ENCODE measurements around the gene PSD2. TPM values are rescaled to one million over a fixed set of nuclear protein-coding genes. Genes with fewer than 3 reads are reported as not detected.

PSD2 gene
- total and polyA plus RNA-seq, 2 of the 13 experiments (the other 11 are each of a cell fraction or from before 2014, with no cell fraction given) = 0.07 TPM; not detected in 1

- no peak for DNase-seq (ENCODE audit: low spot score)
- 23% methylated on average over 2 of the region's 5 CpGs for WGBS (ENCODE audit: low lambda C conversion rate)
- H4K20me1 ChIP-seq (ENCODE audit: insufficient read depth, low read length) = no peaks in the 10 kb centered on the region
- ChIA-PET CTCF (ENCODE audit: low intra/inter-chr PET ratio, low total read pairs) (no interaction called here), POLR2A (no interaction called here)
- no peak overlapping the region for H2AFZ ChIP-seq (ENCODE audit: low read length)
- no peak overlapping the region for H3K27ac ChIP-seq (ENCODE audit: extremely low read length, insufficient read depth, low read length)
- H3K4me3 ChIP-seq (replicated peaks in 1 of 3; ENCODE audit: insufficient read depth in 1 of 3, low read depth in 2 of 3, low read length in 3 of 3) = no peak overlapping the region
- H3K4me2 ChIP-seq (ENCODE audit: low read depth, low read length) = no peak overlapping the region
- BruUV-seq (replicated peaks) = no TSS peak
- in situ Hi-C loops (cut with HindIII; ENCODE audit: extremely low pct_ligation_motif_present, low pct_unique_long_range_greater_than_20kb) (no loop called here), intact Hi-C loops (cut with micrococcal nuclease; ENCODE audit: unreplicated experiment) (no loop called here)
- no peaks in the 10 kb centered on the region for H3K9me3 ChIP-seq (ENCODE audit: low read length)
- no peaks in the 10 kb centered on the region for H3K4me1 ChIP-seq (ENCODE audit: insufficient read depth, low read length)
- H3K36me3 ChIP-seq (replicated peaks in 1 of 2; ENCODE audit: control insufficient read depth in 1 of 2, insufficient read depth in 2 of 2, low read length in 2 of 2) = no peaks in the 10 kb centered on the region
- no peak overlapping the region for H3K9ac ChIP-seq (ENCODE audit: insufficient read depth, low read depth, low read length)
- no peaks in the 10 kb centered on the region for H3K79me2 ChIP-seq (ENCODE audit: insufficient read depth, low read length)
- H3K27me3 ChIP-seq (ENCODE audit: control insufficient read depth in 1 of 2, insufficient read depth in 2 of 2, low read length in 2 of 2) = peaks cover 5 to 68% of the 10 kb centered on the region in 2 experiments
- no peak for ATAC-seq
- FAIRE-seq = no peak
- TF ChIP-seq ZNF619 (CRISPR knock-in tag; IDR thresholded peaks at IDR 0.05) (no peak), ZNF367 (CRISPR knock-in tag; IDR thresholded peaks at IDR 0.05; ENCODE audit: borderline replicate concordance) (no peak), ZNF747 (CRISPR knock-in tag; IDR thresholded peaks at IDR 0.05; ENCODE audit: borderline replicate concordance) (no peak), ZNF704 (CRISPR knock-in tag; IDR thresholded peaks at IDR 0.05; ENCODE audit: borderline replicate concordance) (no peak), RAD51 (IDR thresholded peaks at IDR 0.05; ENCODE audit: borderline replicate concordance) (no peak), PHF20 (CRISPR knock-in tag; IDR thresholded peaks at IDR 0.05) (no peak), SYNCRIP (IDR thresholded peaks at IDR 0.05; ENCODE audit: insufficient read depth, low read depth, low read length) (no peak), USF2 (IDR thresholded peaks at IDR 0.05; ENCODE audit: low read depth, low read length) (no peak), USF2 (CRISPR knock-in tag; IDR thresholded peaks at IDR 0.05; ENCODE audit: borderline replicate concordance) (no peak), ATF4 (CRISPR knock-in tag; IDR thresholded peaks at IDR 0.05) (no peak), HNF1B (CRISPR knock-in tag; IDR thresholded peaks at IDR 0.05) (no peak), ZNF652 (CRISPR knock-in tag; IDR thresholded peaks at IDR 0.05; ENCODE audit: borderline replicate concordance, low read depth) (no peak), FOXC1 (CRISPR knock-in tag; IDR thresholded peaks at IDR 0.05; ENCODE audit: borderline replicate concordance) (no peak), HHEX (CRISPR knock-in tag; IDR thresholded peaks at IDR 0.05) (no peak), TEAD2 (CRISPR knock-in tag; IDR thresholded peaks at IDR 0.05) (no peak), TRIM22 (IDR thresholded peaks at IDR 0.05) (no peak)
These were observed 85.6 kb downstream of the PSD2 start for GRCh38 chr5:139881143-139881733.

Measured in HepG2 (cell line).